HG02840 (cell line): ENCODE results near the gene BEST1.

ENCODE experiments used
- ATAC-seq: cut with Tn5 transposase; IDR thresholded peaks from one replicate; pipeline ENCODE4 v1.9.1; 2021; ENCODE audit warnings: mild to moderate bottlenecking, moderate library complexity, moderate number of reproducible peaks; ENCODE audit not compliant: unreplicated experiment, low FRiP score

The BEST1 gene

GRCh38 chr11:61950035-61950547, at the start of gene BEST1:
Gene BEST1 (plus strand): TSS chr11:61950351. CDS start chr11:61951807, 1,456 bp downstream.
- no peak for ATAC-seq

- ATAC-seq = no peak
Observed at GRCh38 chr11:61901397-61901796, 48.8 kb upstream of the BEST1 start.

GRCh38 chr11:61902313-61902712, 47.8 kb upstream of the BEST1 start:
- no peak for ATAC-seq

GRCh38 chr11:61903845-61904244, 46.3 kb upstream of the BEST1 start:
- no peak for ATAC-seq

GRCh38 chr11:61904539-61905048, 45.6 kb upstream of the BEST1 start:
- no peak for ATAC-seq

GRCh38 chr11:61905067-61905696, 45.0 kb upstream of the BEST1 start:
- ATAC-seq = no peak

- ATAC-seq = no peak
Observed at GRCh38 chr11:61905801-61906521, 44.2 kb upstream of the BEST1 start.

GRCh38 chr11:61906522-61906909, 43.6 kb upstream of the BEST1 start:
- ATAC-seq = no peak

GRCh38 chr11:61907282-61907681, 42.9 kb upstream of the BEST1 start:
- ATAC-seq = no peak

- ATAC-seq = no peak
Observed at GRCh38 chr11:61907871-61908729, 42.1 kb upstream of the BEST1 start.

- no peak for ATAC-seq
Observed at GRCh38 chr11:61908730-61909316, 41.3 kb upstream of the BEST1 start.

- no peak for ATAC-seq
Observed at GRCh38 chr11:61910187-61911127, 39.7 kb upstream of the BEST1 start.

GRCh38 chr11:61911128-61911700, 38.9 kb upstream of the BEST1 start:
- ATAC-seq = no peak

GRCh38 chr11:61911701-61912529, 38.2 kb upstream of the BEST1 start:
- ATAC-seq = no peak

GRCh38 chr11:61912530-61912898, 37.6 kb upstream of the BEST1 start:
- no peak for ATAC-seq

- no peak for ATAC-seq
Observed at GRCh38 chr11:61912991-61913698, 37.0 kb upstream of the BEST1 start.

- no peak for ATAC-seq
Observed at GRCh38 chr11:61913699-61914395, 36.3 kb upstream of the BEST1 start.
